Nephron (organoid): ENCODE measurements around the gene SAP25.

Source experiments
- H3K27ac Mint-ChIP-seq, 3 experiments: 2 replicates each; pipeline ENCODE4 v1.8.0; 2020; ENCODE audit warnings: mixed read lengths in 3 of 3, mild to moderate bottlenecking in 2 of 3, moderate library complexity in 1 of 3
- H3K27me3 Mint-ChIP-seq: 2 replicates; pipeline ENCODE4 v1.8.0; 2021; ENCODE audit warnings: low read depth, mild to moderate bottlenecking, moderate library complexity, mixed read lengths
- H3K36me3 Mint-ChIP-seq: 2 replicates; pipeline ENCODE4 v1.8.0; 2020; ENCODE audit warnings: low read depth, mixed read lengths
- H3K4me1 Mint-ChIP-seq: 2 replicates; pipeline ENCODE4 v1.8.0; 2020; ENCODE audit warnings: mixed read lengths
- H3K4me3 Mint-ChIP-seq, 3 experiments: 2 replicates each; pipeline ENCODE4 v1.8.0; 2020; ENCODE audit warnings: mild to moderate bottlenecking in 3 of 3, mixed read lengths in 3 of 3, moderate library complexity in 2 of 3
- H3K9me3 Mint-ChIP-seq: 2 replicates; pipeline ENCODE4 v1.8.0; 2020; ENCODE audit warnings: mixed read lengths
- TF ChIP-seq, protein P1 (sequence below), 3 experiments: fragments of 200-600 bp; sonication (generic); IDR thresholded peaks; one replicate each; pipeline ENCODE4 v1.5.0; 2021; ENCODE audit warnings: antibody characterized with exemption in 3 of 3; ENCODE audit not compliant: unreplicated experiment in 3 of 3

Gene SAP25

DNA sequence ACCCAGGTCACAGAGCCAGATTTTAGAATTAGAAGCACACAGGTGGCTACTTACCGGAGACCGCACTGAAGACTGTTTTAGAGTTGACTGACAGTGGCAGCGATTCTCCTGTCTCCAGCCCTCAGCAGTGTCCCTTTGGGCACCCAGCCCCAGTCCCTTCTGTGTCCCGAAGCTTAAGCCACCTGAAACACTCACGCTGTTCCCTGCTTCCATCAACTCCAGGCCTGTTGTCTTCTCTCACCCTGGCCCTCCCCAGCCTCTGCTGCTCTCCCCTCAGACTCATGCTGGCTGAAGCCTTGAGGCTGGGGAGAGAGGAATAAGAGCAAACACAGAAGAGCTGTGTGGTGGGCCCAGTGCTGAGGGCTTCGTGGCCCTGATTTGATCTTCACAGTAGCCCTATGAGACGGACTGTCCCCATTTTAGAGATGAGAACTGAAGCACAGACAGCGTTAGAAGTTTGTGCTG is 10.6 kb downstream of the SAP25 start:
- Mint-ChIP-seq H3K36me3 (peaks cover 6% of the 10 kb centered on the region), H3K27ac (peak overlapping the region in 1 of 3 experiments; percentile 56), H3K9me3 (no peaks in the 10 kb centered on the region), H3K27me3 (no peaks in the 10 kb centered on the region), H3K4me3 (no peak overlapping the region), H3K4me1 (peaks cover 13% of the 10 kb centered on the region)
- TF ChIP-seq, protein P1, sequence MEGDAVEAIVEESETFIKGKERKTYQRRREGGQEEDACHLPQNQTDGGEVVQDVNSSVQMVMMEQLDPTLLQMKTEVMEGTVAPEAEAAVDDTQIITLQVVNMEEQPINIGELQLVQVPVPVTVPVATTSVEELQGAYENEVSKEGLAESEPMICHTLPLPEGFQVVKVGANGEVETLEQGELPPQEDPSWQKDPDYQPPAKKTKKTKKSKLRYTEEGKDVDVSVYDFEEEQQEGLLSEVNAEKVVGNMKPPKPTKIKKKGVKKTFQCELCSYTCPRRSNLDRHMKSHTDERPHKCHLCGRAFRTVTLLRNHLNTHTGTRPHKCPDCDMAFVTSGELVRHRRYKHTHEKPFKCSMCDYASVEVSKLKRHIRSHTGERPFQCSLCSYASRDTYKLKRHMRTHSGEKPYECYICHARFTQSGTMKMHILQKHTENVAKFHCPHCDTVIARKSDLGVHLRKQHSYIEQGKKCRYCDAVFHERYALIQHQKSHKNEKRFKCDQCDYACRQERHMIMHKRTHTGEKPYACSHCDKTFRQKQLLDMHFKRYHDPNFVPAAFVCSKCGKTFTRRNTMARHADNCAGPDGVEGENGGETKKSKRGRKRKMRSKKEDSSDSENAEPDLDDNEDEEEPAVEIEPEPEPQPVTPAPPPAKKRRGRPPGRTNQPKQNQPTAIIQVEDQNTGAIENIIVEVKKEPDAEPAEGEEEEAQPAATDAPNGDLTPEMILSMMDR (IDR thresholded peaks at IDR 0.05; ENCODE audit: unreplicated experiment in 3 of 3): no peak

DNA sequence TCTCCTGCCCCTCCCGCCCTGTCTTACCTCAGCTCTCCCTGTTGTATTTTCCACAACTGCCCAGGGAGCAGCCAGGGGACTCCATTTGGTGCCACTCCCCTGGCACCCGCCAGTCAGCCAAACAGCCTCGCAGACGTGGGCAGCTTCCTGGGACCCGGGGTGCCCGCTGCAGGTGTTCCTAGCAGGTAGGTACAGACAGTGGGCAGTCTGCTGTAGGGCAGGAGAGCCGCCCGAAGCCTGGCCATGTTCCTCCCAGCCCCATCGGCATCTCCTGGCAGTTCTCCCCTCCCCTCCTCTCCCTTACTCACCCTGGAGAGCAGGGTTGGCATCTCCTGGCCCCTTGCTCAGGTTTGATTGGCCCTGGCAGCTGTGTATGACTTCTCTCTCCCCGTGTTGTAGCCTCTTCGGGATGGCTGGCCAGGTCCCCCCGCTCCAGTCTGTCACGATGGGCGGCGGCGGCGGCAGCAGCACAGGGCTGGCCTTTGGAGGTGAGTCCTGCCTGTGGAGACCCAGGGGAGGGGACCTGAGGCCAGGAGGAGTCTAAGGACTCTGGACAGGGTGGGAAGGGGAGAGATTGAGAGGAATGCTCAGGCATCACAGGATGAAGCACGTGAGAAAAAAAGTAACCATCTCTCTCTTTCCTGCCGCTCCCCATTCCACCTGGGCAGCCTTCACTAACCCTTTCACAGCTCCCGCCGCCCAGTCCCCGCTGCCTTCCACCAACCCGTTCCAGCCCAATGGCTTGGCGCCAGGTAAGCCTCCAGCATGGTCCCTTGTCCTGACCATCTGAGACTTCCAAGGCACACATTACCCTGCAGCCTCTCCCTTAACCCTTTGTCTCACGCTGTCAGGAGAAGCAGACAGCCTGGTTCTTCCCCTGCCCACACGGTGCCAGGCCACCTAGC is 11.3 kb downstream of the SAP25 start:
- H3K4me1 Mint-ChIP-seq: peaks cover 13% of the 10 kb centered on the region
- peaks cover 6% of the 10 kb centered on the region for H3K36me3 Mint-ChIP-seq
- H3K4me3 Mint-ChIP-seq: no peak overlapping the region
- TF ChIP-seq, protein P1 (IDR thresholded peaks at IDR 0.05; ENCODE audit: unreplicated experiment in 3 of 3): no peak
- peak overlapping the region in 1 of 3 experiments; percentile 56 for H3K27ac Mint-ChIP-seq
- no peaks in the 10 kb centered on the region for H3K9me3 Mint-ChIP-seq
- no peaks in the 10 kb centered on the region for H3K27me3 Mint-ChIP-seq

DNA sequence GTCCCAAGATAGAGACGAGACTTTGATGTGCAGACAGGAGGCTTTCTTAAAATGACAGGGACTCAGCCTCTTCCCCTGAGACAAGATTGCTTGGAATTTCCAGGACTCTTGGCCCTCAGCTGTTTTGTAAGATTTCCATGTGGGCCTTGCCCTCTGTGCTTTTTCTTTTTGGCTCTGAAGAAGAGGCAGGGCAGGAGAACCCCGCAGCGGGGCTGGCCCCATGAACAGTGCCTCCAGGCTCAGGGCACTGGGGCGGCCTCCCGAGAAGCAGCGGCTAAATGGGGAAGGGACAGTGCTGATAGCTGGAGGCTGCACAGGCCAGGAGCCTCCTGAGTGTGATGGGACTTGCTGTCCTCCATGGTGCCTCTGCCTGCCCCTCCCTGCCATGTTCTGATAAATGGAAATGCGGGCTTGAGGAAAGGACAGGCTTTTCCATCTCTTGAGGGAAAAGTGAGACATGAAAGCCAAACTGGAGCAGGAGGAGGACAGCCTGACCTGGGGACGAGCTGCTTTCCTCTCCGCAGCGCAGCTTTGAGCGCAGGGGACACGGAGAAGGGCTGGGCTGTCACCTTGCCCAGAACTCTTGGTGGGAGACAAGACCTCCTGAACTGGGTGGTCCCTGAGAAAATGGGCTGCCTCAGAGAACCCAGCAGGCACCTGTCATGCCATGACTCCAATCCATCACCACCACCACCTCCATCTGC is 12.1 kb downstream of the SAP25 start:
- Mint-ChIP-seq H3K27me3 (no peaks in the 10 kb centered on the region), H3K9me3 (no peaks in the 10 kb centered on the region), H3K4me3 (no peak overlapping the region), H3K27ac (no peak overlapping the region), H3K4me1 (peaks cover 8% of the 10 kb centered on the region), H3K36me3 (peaks cover 7% of the 10 kb centered on the region)
- TF ChIP-seq, protein P1 (IDR thresholded peaks at IDR 0.05; ENCODE audit: unreplicated experiment in 3 of 3): no peak

DNA sequence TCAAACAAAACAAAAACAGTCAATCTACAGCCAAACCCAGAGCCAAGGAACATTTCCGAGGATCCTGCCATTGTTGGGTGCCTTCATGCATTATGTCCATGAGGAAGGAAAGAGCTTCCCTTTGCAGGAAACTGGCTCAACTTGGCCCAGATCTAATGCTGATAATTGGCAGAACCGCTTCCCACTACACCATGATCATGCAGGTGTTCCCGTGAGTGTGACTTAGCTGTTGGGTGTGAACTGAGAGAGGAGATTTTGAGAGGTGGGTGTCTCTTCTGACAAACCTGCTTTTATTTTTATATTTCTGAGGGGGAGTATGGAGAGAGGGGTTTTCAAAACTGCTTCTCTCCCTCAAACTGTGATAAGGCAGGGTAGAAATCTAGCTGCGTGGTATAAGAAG is 14.6 kb downstream of the SAP25 start:
- Mint-ChIP-seq H3K9me3 (no peaks in the 10 kb centered on the region), H3K4me1 (peaks cover 5% of the 10 kb centered on the region), H3K27ac (no peak overlapping the region), H3K36me3 (peaks cover 16% of the 10 kb centered on the region), H3K4me3 (no peak overlapping the region), H3K27me3 (no peaks in the 10 kb centered on the region)
- TF ChIP-seq, protein P1 (IDR thresholded peaks at IDR 0.05; ENCODE audit: unreplicated experiment in 3 of 3): no peak

DNA sequence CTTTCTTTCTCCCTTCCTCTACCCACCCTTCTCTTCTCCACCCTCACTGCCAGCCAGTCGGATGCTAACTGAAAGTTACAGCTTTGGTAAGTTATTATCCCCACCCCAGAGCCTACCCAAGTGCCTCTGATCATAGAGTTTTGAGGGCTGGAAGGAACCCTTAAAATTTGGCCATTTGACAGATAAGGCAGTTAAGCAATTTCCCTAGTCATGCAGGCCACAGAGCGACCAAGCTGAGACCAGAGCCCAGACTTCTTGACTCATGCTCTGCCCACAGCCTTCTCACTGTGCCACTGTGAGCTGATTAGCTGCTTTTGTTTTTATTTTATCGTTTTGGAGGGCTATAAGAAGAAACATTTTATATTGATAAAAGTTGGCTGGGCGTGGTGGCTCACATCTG is 17.2 kb downstream of the SAP25 start:
- H3K27ac Mint-ChIP-seq: no peak overlapping the region
- no peaks in the 10 kb centered on the region for H3K4me1 Mint-ChIP-seq
- TF ChIP-seq, protein P1 (IDR thresholded peaks at IDR 0.05; ENCODE audit: unreplicated experiment in 3 of 3): no peak
- no peak overlapping the region for H3K4me3 Mint-ChIP-seq
- no peaks in the 10 kb centered on the region for H3K9me3 Mint-ChIP-seq
- no peaks in the 10 kb centered on the region for H3K27me3 Mint-ChIP-seq
- peaks cover 19% of the 10 kb centered on the region for H3K36me3 Mint-ChIP-seq
